K562 (cell line): ENCODE measurements around the gene ADCYAP1R1. TPM values are rescaled to one million over a fixed set of nuclear protein-coding genes. Genes with fewer than 3 reads are reported as not detected.

Experiments used
- ATAC-seq: fragments of 200-7000 bp; cut with Tn5 transposase; 3 replicates; pipeline ENCODE4 v1.9.1; 2020; ENCODE audit warnings: moderate library complexity
- BruUV-seq: library from RNA; stranded (reverse); fragments of 400-500 nt; replicated peaks from 2 replicates; lab custom pipeline; 2021; lab: Mats Ljungman, UMichigan
- CTCF ChIA-PET: fragments of 300-600 bp; formaldehyde crosslinking; extraction: SDS; loops from one replicate; lab custom pipeline; 2021; ENCODE audit warnings: low intra/inter-chr PET ratio; lab: Yijun Ruan, JAX
- POLR2A ChIA-PET: fragments of 300-600, 350-650 bp; sonication (Branson Sonifier 250); formaldehyde crosslinking; extraction: SDS; loops from one replicate; lab custom pipeline; 2021; ENCODE audit warnings: antibody characterized with exemption, inconsistent platforms; lab: Yijun Ruan, JAX
- DNase-seq, 4 experiments: peaks; one replicate each; pipeline versions ENCODE4 v3.0.0 to v3.0.0-alpha.2; 2011 to 2018; ENCODE audit warnings: low spot score in 3 of 4, mixed read lengths in 3 of 4; ENCODE audit errors: extremely low read depth in 1 of 4
- FAIRE-seq: peaks from 2 replicates; lab custom pipeline; 2011; peaks lifted over from hg19 to GRCh38; lab: Jason Lieb, UNC
- H2AFZ ChIP-seq: 2 replicates; pipeline ENCODE4 v1.6.0; 2011; ENCODE audit warnings: low read depth, low read length, control low read depth, inconsistent platforms
- H3K27ac ChIP-seq: fragments of 200-600 bp; 3 replicates; pipeline ENCODE4 v1.8.0; 2011; ENCODE audit warnings: low read depth, mild to moderate bottlenecking, control low read depth, inconsistent platforms, low read length, moderate library complexity, mixed read lengths; ENCODE audit errors: extremely low read depth
- H3K27me3 ChIP-seq, 2 experiments: fragments of 300-600 bp in 1 of 2; 2 replicates in 1 of 2; 3 replicates in 1 of 2; pipeline versions ENCODE4 v1.6.0 to v1.8.0; 2011; ENCODE audit warnings: inconsistent platforms in 2 of 2, low read length in 2 of 2, mild to moderate bottlenecking in 1 of 2, mixed read lengths in 1 of 2, moderate library complexity in 1 of 2; ENCODE audit not compliant: control insufficient read depth in 2 of 2, insufficient read depth in 2 of 2
- H3K36me3 ChIP-seq: fragments of 300-600 bp; 3 replicates; pipeline ENCODE4 v1.8.0; 2011; ENCODE audit warnings: mild to moderate bottlenecking, low read length, inconsistent platforms; ENCODE audit not compliant: control insufficient read depth, insufficient read depth
- H3K4me1 ChIP-seq, 2 experiments: fragments of 200-600 bp in 1 of 2; replicated peaks in 1 of 2; 2 replicates in 1 of 2; 3 replicates in 1 of 2; pipeline versions ENCODE4 v1.5.1 to v1.8.0; 2011; ENCODE audit warnings: inconsistent platforms in 2 of 2, low read length in 2 of 2, mild to moderate bottlenecking in 1 of 2, mixed read lengths in 1 of 2, moderate library complexity in 1 of 2; ENCODE audit not compliant: control insufficient read depth in 2 of 2, insufficient read depth in 2 of 2
- H3K4me2 ChIP-seq: 2 replicates; pipeline ENCODE4 v1.6.1; 2011; ENCODE audit warnings: low read length, control low read depth, inconsistent platforms, mixed read lengths; ENCODE audit not compliant: insufficient read depth
- H3K4me3 ChIP-seq: fragments of 200-600 bp; sonication (generic), shearing (Covaris generic); 2 replicates; pipeline ENCODE4 v1.5.1; 2016; ENCODE audit warnings: control low read depth, inconsistent platforms
- H3K79me2 ChIP-seq: fragments of 200-600 bp; 3 replicates; pipeline ENCODE4 v1.8.0; 2011; ENCODE audit warnings: low read length, inconsistent platforms; ENCODE audit not compliant: control insufficient read depth, insufficient read depth
- H3K9ac ChIP-seq, 2 experiments: 2 replicates each; pipeline versions ENCODE4 v1.6.0 to v1.6.1; 2011; ENCODE audit warnings: low read depth in 2 of 2, low read length in 2 of 2, control low read depth in 1 of 2, inconsistent platforms in 1 of 2, mild to moderate bottlenecking in 1 of 2, mixed read lengths in 1 of 2; ENCODE audit not compliant: insufficient read depth in 1 of 2
- H3K9me1 ChIP-seq: one replicate; pipeline ENCODE4 v1.6.0; 2011; ENCODE audit warnings: inconsistent platforms, mild to moderate bottlenecking, low read length, moderate library complexity; ENCODE audit not compliant: control insufficient read depth, insufficient read depth
- H3K9me3 ChIP-seq: replicated peaks from 2 replicates; pipeline ENCODE4 v1.5.1; 2011; ENCODE audit warnings: low read depth, low read length, inconsistent platforms; ENCODE audit not compliant: control insufficient read depth, insufficient read depth
- H4K20me1 ChIP-seq: replicated peaks from 2 replicates; pipeline ENCODE4 v1.6.1; 2011; ENCODE audit warnings: low read length, inconsistent platforms, mixed read lengths; ENCODE audit not compliant: control insufficient read depth, insufficient read depth
- FOXO4 ChIP-seq: fragments of 450-650 bp; formaldehyde crosslinking; IDR thresholded peaks from 2 replicates; pipeline ENCODE4 v1.4.0; 2020; ENCODE audit warnings: mild to moderate bottlenecking, moderate library complexity
- HLTF ChIP-seq: fragments of 450-650 bp; IDR thresholded peaks from 2 replicates; pipeline ENCODE4 v1.6.1; 2016
- HNRNPK ChIP-seq: fragments of 200-400 bp; formaldehyde crosslinking; IDR thresholded peaks from one replicate; pipeline ENCODE4 v1.6.1; 2018; ENCODE audit warnings: mild to moderate bottlenecking, low read depth, low read length; ENCODE audit not compliant: poor library complexity, severe bottlenecking
- HNRNPL ChIP-seq: fragments of 200-400 bp; formaldehyde crosslinking; IDR thresholded peaks from 2 replicates; pipeline ENCODE4 v1.6.1; 2017; ENCODE audit warnings: low read depth, mild to moderate bottlenecking, low read length
- HNRNPLL ChIP-seq: fragments of 200-400 bp; formaldehyde crosslinking; IDR thresholded peaks from 2 replicates; pipeline ENCODE4 v1.6.1; 2017; ENCODE audit warnings: low read length, low read depth, mild to moderate bottlenecking; ENCODE audit not compliant: poor library complexity, severe bottlenecking
- JUNB ChIP-seq: fragments of 450-650 bp; formaldehyde crosslinking; conservative IDR thresholded peaks from 2 replicates; pipeline ENCODE4 v1.4.0; 2020; ENCODE audit warnings: mild to moderate bottlenecking
- NCOA4 ChIP-seq: fragments of 450-650 bp; IDR thresholded peaks from 2 replicates; pipeline ENCODE4 v1.6.1; 2018; ENCODE audit warnings: mild to moderate bottlenecking; ENCODE audit not compliant: partially characterized antibody
- NCOA6 ChIP-seq: fragments of 450-650 bp; IDR thresholded peaks from 2 replicates; pipeline ENCODE4 v1.6.1; 2017; ENCODE audit warnings: mild to moderate bottlenecking
- NCOR1 ChIP-seq: fragments of 450-650 bp; IDR thresholded peaks from 2 replicates; pipeline ENCODE4 v1.6.1; 2016; ENCODE audit warnings: mild to moderate bottlenecking, moderate library complexity
- RFX7 ChIP-seq: fragments of 250-450 bp; sonication (Bioruptor Pico); IDR thresholded peaks from 2 replicates; pipeline ENCODE4 v1.5.1; 2021; ENCODE audit warnings: mild to moderate bottlenecking
- ZNF140 ChIP-seq: fragments of 250-450 bp; sonication (Bioruptor Pico); IDR thresholded peaks from 2 replicates; pipeline ENCODE4 v1.8.0; 2021; ENCODE audit warnings: moderate library complexity, mild to moderate bottlenecking, inconsistent platforms
- WGBS: fragments of 100-300 bp; shearing (Covaris generic); methylation state at CpG from one replicate; pipeline ENCODE4 v1.1.6; 2016; ENCODE audit warnings: low coverage, mixed read lengths; ENCODE audit not compliant: insufficient coverage; ENCODE audit errors: missing lambda C conversion rate; 5-methylcytosine and 5-hydroxymethylcytosine counted together
- in situ Hi-C: fragments of 300-500 bp; cut with MboI; formaldehyde crosslinking; loops from 4 replicates; pipeline ENCODE4 v1.15.0; 2018; ENCODE audit warnings: inconsistent platforms, mixed read lengths
- intact Hi-C: fragments of 100-400 bp; cut with micrococcal nuclease; formaldehyde crosslinking; loops from 2 replicates; pipeline ENCODE4 v1.14.2; 2022
- polyA plus RNA-seq, 8 experiments: library from polyadenylated mRNA; depleted of rRNA in 4 of 8; stranded (reverse) in 5 of 8; unstranded in 3 of 8; fragments of >200 nt; fragmentation: Nextera tagmentation in 2 of 8; fragmentation: Illumina TruSeq in 1 of 8; extraction: Ambion mirVana in 2 of 8; extraction: Trizol in 1 of 8; gene quantifications; 2 replicates each; pipeline versions ENCODE4 v1.2.1 to v1.2.3, GENCODE V29; 2011 to 2014; ENCODE audit warnings: inconsistent platforms in 1 of 8, missing spikeins in 1 of 8
- total RNA-seq, 7 experiments: library from RNA; depleted of rRNA in 6 of 7; stranded (reverse); fragments of >200 nt in 6 of 7; fragmentation: Illumina TruSeq in 2 of 7; extraction: Trizol in 2 of 7; gene quantifications; 2 replicates each; pipeline versions ENCODE4 v1.2.1 to v1.2.3, GENCODE V29; 2011 to 2021; ENCODE audit warnings: low replicate concordance in 1 of 7

Gene ADCYAP1R1
- total and polyA plus RNA-seq, 9 of the 15 experiments (the other 6 are each of a cell fraction or from before 2014, with no cell fraction given) = 0.03 to 0.07 TPM; not detected in 7

GRCh38 chr7:31044529-31044928, 7.6 kb upstream of the ADCYAP1R1 start:
- Histone ChIP-seq H3K27ac (no peak overlapping the region), H3K27me3 (peaks cover 13 to 31% of the 10 kb centered on the region in 2 experiments; a peak in 3 of 5 replicates), H3K4me2 (no peak overlapping the region), H3K9me1 (no peaks in the 10 kb centered on the region), H3K36me3 (no peaks in the 10 kb centered on the region), H2AFZ (no peak overlapping the region), H3K79me2 (no peaks in the 10 kb centered on the region), H3K4me1 (no peaks in the 10 kb centered on the region), H3K9me3 (no peaks in the 10 kb centered on the region), H4K20me1 (no peaks in the 10 kb centered on the region), H3K9ac (no peak overlapping the region), H3K4me3 (no peak overlapping the region)
- in situ Hi-C loops = no loop called here
- intact Hi-C loops = no loop called here
- no peak for FAIRE-seq
- no peak for DNase-seq
- no peak for ATAC-seq
- 0% methylated on average over 5 of the region's 5 CpGs for WGBS
- ChIA-PET CTCF (no interaction called here), POLR2A (no interaction called here)
- no TSS peak for BruUV-seq
- TF ChIP-seq NCOA4 (no peak), ZNF140 (CRISPR knock-in tag) (no peak), NCOA6 (no peak), JUNB (CRISPR knock-in tag) (no peak), RFX7 (CRISPR knock-in tag) (no peak), NCOR1 (no peak), HLTF (no peak), HNRNPK (no peak), HNRNPLL (no peak), HNRNPL (no peak), FOXO4 (no peak)
